T1000 (cell line): Measurements from ENCODE around the gene SPEM3.
A peak's percentile ranks its signal among the peaks of the same experiment; 100 is the strongest.

Source experiments
- DNase-seq: peaks from one replicate; lab custom pipeline; 2025; ENCODE audit warnings: mixed read lengths; lab: John Stamatoyannopoulos, UW

Gene SPEM3

GRCh38 chr17:7403977-7404736, 24.5 kb upstream of the SPEM3 start, which contains the start of gene TMEM256:
TMEM256 (minus strand) TSS chr17:7404097; CDS start chr17:7404084, 13 bp downstream.
- peak; percentile 98 for DNase-seq

DNA sequence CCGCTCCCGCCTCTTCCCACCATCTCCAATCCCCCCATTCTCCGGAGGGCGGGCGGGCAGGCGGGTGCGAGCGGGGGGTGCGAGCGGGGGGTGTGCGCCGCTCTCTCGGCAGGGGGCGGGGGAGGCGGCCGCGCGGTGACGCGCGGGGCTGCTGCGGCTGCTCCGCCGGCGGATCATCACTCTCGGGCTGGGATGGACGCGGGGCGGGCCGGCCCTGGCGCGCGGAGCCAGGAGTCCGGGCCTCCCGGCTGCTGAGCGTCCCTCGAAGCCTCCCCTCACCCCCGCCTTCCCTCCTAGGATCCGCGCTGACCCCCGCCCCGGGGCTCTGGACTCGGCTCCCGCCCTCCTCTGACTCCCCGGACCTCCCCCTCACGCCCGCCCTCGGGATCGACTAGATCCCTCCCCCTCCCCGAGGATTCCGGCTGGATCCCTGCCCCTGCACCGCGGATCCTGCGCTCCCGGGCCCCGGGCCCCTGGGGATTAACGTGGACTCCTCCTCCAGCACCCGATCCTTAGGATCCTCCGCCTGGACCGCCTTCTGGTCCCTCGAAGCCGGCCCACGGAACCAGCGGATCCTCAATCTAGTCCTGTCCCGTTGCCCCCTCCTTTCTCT, 23.8 kb upstream of the SPEM3 start:
- peak; percentile 51 for DNase-seq

DNA sequence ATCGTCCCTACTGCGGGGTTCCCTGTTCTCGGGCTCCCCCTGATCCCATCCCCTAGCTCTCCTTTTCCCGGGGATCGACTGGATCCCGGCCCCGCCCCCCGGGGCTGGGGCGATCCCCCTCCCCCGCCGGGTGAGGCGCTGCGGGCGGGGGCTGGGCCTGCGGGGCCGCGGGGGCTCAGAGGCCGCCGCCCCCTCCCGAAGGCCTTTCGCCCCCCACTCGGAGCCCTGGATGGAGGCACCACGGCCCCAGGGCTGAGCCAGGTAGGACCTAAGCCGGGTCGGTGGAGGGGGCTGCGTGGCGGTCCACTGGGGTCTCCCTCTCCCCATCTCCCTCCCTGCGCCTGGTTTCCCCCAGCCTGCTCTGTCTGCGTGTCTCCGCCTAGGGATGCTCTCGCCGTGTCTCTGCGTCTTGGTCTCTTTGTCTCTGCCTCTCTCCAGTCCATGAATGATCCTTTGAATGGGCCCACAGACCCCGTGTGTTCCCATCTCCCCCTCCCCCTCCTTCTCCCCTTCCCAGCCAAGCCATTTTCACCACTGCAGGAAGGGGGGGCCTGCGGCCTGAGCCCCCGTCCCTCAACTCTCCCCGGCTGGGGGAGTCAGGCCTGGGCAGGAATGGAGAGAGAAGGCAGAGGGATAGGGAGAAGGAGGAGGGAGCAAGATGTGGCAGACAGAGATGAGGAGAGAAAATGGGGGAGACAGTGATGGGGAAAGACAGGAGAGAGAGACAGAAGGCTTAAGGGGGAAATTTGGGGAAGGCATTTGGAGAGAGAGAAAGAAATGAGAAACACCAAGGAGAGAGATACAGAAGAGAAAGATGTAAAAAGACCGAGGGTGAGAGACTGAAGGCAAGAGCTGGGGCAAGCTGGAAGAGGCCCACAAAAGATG, 23.1 kb upstream of the SPEM3 start:
- DNase-seq = no peak

DNA sequence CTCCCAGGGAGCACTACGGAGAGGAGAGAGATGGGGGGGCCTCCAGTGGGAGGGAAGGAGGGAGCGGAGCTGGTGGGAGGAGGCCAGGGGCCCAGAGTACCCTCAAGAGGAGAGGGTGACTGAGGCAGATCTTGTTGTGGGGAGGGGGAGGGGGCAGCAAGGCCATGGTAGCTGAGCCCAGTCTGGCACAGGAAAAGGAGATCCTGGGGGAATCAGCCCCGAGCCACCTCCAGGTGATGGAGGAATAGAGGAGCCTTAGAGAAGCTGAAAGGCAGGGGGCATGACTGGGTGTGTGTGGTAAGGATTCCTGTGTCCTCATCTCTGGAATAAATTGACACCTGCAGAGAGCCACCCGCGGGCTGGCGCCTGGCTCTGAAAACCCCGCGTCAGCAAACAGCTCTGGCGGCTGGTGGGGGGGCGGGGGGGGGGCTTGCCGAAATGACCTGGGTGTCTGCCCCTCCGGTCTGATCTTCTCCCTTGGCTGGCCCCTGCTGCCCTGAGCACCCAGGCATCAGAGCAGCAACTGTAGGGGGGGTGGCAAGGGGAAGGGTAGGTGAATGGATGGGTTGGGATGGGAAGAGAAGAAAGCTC, 22.3 kb upstream of the SPEM3 start:
- no peak for DNase-seq

- no peak for DNase-seq
Observed at GRCh38 chr17:7407082-7407481, 21.6 kb upstream of the SPEM3 start.

GRCh38 chr17:7407485-7408251, 21.0 kb upstream of the SPEM3 start, which contains the start of gene NLGN2:
NLGN2 (plus strand) TSS chr17:7407845; CDS start chr17:7408256, 411 bp downstream.
- no peak for DNase-seq

DNA sequence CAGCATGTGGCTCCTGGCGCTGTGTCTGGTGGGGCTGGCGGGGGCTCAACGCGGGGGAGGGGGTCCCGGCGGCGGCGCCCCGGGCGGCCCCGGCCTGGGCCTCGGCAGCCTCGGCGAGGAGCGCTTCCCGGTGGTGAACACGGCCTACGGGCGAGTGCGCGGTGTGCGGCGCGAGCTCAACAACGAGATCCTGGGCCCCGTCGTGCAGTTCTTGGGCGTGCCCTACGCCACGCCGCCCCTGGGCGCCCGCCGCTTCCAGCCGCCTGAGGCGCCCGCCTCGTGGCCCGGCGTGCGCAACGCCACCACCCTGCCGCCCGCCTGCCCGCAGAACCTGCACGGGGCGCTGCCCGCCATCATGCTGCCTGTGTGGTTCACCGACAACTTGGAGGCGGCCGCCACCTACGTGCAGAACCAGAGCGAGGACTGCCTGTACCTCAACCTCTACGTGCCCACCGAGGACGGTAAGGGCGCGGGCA, 20.4 kb upstream of the SPEM3 start:
- DNase-seq = no peak

DNA sequence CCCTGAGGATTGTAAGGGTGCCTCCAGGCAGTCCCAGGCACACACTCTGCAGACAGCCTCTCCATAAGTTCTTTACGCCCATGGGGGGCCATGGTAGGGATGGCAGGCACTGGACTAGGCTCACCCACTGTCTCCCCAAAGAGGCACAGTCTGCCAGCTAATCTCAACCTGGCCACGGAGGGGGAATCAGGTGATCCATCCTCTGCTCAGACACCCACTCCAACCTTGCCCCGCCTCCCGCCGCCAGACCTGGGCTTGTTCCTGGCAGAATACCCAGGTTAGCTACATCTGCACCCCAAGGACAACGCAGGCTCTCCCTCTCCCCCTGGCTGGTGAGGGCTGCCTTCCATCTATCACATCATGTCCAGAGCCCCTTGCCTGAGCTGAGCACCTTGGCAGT, 19.8 kb upstream of the SPEM3 start:
- DNase-seq = no peak

DNA sequence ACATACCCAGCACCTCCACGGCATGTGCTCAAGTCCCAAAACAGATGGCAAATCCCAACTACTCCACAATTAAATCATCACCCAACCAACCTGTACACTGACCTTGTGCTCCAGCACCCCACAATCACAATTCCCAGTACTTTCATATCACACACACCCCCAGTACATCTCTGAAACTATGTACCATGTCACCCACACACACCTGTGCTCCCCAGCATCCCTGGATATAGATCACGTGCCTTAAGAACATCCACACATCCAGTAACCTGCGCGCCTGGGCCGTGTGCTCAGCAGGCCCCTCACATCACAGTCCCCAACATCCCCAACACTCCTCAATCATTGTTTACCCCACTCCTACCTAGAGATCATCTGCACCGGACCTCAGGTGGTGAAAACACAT, 18.9 kb upstream of the SPEM3 start:
- no peak for DNase-seq

DNA sequence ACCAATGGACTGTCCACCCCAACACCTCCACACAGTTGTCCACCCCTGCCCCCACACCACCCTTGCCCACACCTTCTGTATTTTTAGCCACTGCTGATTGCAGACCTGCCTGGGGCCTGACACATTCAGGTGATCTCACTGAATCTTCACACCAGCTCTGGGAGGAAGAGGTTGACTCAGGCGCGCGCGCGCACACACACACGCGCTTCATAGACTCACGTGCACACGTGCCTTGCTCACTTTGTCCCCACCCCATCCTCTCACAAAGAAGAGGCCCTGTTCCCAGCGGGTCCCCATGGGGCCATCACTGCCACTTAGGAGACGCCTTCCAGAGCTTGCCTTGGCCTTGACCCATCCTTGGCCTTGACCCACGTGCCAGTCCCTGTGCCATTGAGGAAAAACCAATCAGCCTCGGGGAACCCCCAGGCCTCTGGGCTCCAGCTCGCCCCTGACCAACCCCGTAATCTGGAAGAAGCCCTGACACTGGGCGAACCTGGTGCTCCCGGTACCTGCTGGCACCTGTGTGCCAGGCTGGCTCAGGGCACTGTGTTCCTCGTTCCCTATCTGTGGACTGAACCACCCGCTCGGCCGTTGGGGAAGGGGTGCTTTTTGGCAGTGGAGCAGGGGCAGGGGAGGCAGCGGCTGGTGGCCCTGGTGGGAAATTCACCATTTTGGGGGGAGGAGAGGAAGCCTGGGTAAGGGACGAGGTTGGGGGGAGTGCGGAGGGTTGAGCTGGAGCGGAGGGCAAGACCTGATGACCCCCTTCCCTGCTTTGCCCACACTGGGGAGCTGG, 17.8 kb upstream of the SPEM3 start:
- no peak for DNase-seq

DNA sequence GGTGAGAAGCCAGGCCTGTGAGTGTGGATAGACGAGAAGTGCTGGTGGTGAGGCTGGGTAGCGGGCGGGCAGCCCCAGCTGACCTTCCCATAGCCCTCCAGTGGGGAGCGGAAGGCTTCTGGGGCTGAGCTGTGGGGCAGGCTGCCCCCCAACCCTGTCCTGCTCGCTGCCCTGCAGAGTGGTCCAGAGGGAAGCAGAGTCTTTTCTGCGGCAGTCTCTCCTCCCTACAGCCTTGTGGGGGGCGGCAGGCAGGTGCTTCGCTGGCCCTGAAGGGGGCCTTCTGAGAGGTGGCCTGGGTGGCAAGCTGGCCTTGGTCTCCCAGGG, 17.3 kb upstream of the SPEM3 start:
- no peak for DNase-seq

- DNase-seq = no peak
Observed at GRCh38 chr17:7413346-7413985, 15.2 kb upstream of the SPEM3 start.

DNA sequence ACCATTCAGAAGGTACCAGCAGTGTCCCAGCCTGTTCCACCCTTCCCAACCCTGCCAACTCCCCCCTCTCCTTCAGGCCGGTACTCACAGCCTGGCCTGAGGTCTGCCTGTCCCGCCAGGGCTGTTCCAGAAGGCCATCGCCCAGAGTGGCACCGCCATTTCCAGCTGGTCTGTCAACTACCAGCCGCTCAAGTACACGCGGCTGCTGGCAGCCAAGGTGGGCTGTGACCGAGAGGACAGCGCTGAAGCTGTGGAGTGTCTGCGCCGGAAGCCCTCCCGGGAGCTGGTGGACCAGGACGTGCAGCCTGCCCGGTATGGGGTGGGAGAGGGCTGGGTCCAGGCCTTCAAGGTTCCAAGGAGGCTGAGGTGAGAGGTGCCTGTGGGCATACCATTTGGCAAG, 13.8 kb upstream of the SPEM3 start:
- no peak for DNase-seq

DNA sequence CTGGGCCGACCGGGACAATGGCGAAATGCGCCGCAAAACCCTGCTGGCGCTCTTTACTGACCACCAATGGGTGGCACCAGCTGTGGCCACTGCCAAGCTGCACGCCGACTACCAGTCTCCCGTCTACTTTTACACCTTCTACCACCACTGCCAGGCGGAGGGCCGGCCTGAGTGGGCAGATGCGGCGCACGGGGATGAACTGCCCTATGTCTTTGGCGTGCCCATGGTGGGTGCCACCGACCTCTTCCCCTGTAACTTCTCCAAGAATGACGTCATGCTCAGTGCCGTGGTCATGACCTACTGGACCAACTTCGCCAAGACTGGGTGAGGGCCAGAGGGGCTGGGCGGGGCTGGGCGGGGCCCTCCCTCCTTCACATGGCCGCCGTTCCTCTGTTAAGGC, 12.9 kb upstream of the SPEM3 start:
- DNase-seq = no peak

DNA sequence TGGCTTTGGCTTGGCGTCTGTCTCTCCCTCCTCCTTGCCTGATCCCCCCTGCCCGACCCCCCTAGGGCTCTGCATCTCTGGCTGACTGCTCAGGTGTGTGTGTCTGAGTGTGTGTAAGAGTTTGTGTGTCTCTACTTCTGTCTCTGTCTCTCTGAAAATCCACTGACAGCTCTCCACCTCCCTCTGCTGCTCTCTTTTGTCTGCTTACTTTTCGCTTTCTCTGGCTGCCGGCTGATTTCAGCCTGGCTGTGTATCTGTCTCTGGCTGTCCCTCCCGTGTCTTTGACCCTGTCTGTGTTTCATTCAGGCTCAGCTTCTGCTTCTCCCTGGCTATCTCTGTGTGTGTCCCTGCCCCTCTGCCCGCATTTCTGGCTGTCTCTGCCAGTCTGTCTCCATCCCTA, 12.3 kb upstream of the SPEM3 start:
- no peak for DNase-seq

DNA sequence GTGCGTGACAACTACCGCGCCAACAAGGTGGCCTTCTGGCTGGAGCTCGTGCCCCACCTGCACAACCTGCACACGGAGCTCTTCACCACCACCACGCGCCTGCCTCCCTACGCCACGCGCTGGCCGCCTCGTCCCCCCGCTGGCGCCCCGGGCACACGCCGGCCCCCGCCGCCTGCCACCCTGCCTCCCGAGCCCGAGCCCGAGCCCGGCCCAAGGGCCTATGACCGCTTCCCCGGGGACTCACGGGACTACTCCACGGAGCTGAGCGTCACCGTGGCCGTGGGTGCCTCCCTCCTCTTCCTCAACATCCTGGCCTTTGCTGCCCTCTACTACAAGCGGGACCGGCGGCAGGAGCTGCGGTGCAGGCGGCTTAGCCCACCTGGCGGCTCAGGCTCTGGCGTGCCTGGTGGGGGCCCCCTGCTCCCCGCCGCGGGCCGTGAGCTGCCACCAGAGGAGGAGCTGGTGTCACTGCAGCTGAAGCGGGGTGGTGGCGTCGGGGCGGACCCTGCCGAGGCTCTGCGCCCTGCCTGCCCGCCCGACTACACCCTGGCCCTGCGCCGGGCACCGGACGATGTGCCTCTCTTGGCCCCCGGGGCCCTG, 11.5 kb upstream of the SPEM3 start:
- no peak for DNase-seq

- no peak for DNase-seq
Observed at GRCh38 chr17:7418472-7419152, 10.0 kb upstream of the SPEM3 start.

- DNase-seq = no peak
Observed at GRCh38 chr17:7419819-7420610, 8.6 kb upstream of the SPEM3 start, which contains the start of gene SPEM1. SPEM1 (plus strand) TSS chr17:7420324; CDS start chr17:7420385, 61 bp downstream.
